ENCODE data around the gene USP24. TPM values are rescaled to one million over a fixed set of nuclear protein-coding genes. Genes with fewer than 3 reads are reported as not detected.

USP24 gene
- total and polyA plus RNA-seq, 3 experiments from 2014 or later, result 7.5 to 51.6 (median 51.5) TPM

- Mint-ChIP-seq H3K36me3 (peaks cover 23 to 70% (median 41%) of the 10 kb centered on the region in 3 donors), H3K4me1 (no peaks in the 10 kb centered on the region), H3K27me3 (peaks cover 0 to 1% of the 10 kb centered on the region in 2 donors), H3K9me3 (no peaks in the 10 kb centered on the region), H3K4me3 (no peak overlapping the region), H3K27ac (no peak overlapping the region)
- no peaks in the 10 kb centered on the region for H3K4me1 ChIP-seq (ENCODE audit: insufficient read depth, low read length)
- no peak overlapping the region for H3K27ac ChIP-seq (ENCODE audit: low read depth, low read length)
- POLR2A ChIA-PET, result no interaction called here
- no peak for DNase-seq
- H3K9me3 ChIP-seq (ENCODE audit: low read length), result no peaks in the 10 kb centered on the region
- no peaks in the 10 kb centered on the region for H3K27me3 ChIP-seq (ENCODE audit: insufficient read depth, low read length, poor library complexity, severe bottlenecking)
- H3K36me3 ChIP-seq (ENCODE audit: insufficient read depth, low read length), result peaks cover 37% of the 10 kb centered on the region
- CTCF ChIA-PET, result no interaction called here
- no peak overlapping the region for H3K4me3 ChIP-seq (ENCODE audit: low read length)
Observed at GRCh38 chr1:55067914-55068313, 147.2 kb downstream of the USP24 start.

DNA sequence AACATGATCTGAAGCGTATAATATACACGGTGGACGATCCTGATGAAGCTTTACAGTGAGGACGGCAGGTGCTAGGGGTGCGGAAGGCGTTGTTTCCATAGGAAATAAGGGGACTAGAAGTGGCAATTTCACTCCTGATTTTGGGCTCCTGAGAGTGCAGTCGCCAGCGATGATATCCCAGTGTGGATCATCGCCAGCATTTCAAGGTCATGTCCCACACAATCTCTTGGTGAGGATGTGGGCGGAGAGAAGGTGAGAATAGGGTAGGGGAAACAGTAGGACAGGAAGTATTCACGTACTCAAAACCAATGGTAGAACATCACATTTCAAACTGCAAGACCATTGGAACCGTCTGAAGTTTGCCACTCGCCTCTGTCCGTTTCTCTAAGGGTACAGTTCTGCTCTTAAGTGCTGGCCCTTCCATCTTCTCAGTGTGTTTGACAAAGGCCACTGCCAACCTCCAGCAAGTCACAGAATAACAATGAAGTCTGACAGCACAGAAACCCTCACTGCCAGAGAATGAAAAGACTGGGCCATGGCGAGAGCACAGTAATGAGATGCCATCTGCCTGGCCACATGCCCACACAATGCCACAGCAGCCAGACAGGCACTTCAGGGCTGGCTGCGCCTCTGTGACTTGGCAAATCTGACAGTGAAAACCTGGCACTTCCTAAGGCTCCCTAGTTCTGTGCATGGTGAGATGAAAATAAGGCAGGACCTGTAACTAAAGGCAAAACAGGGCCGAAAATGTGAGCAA lies 148.0 kb downstream of the USP24 start:
- Mint-ChIP-seq H3K27me3 (peaks cover 0 to 1% of the 10 kb centered on the region in 2 donors), H3K4me3 (no peak overlapping the region)
- POLR2A ChIA-PET, result no interaction called here

DNA sequence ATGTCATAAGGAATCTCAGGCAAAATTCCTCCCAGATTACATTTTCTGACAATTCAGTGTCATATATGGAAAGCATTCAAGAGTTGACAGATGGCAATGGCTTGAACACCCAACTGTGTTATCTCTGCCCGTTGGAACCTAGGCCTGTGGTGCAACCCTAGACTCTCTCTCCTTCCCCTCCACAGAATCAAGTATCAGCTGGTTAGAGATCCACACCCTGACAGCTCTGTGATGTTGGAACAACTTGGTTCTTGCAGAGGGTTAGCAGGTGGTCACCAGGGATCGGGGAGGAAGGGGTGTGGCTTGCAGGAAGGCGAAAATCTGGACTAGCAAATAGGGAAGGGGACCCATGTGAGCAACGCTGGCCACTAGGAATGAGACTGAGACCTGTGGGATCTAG lies 149.5 kb downstream of the USP24 start:
- no peak overlapping the region for H3K4me3 Mint-ChIP-seq
- Histone ChIP-seq H3K9me3 (ENCODE audit: low read length) (no peaks in the 10 kb centered on the region), H3K27me3 (ENCODE audit: insufficient read depth, low read length, poor library complexity, severe bottlenecking) (no peaks in the 10 kb centered on the region), H3K4me1 (ENCODE audit: insufficient read depth, low read length) (no peaks in the 10 kb centered on the region), H3K36me3 (ENCODE audit: insufficient read depth, low read length) (peaks cover 23% of the 10 kb centered on the region), H3K4me3 (ENCODE audit: low read length) (no peak overlapping the region), H3K27ac (ENCODE audit: low read depth, low read length) (no peak overlapping the region)
- POLR2A ChIA-PET, result no interaction called here
- CTCF ChIA-PET, result no interaction called here
- H3K4me1 Mint-ChIP-seq, result no peaks in the 10 kb centered on the region
- peaks cover 0 to 1% of the 10 kb centered on the region in 2 donors for H3K27me3 Mint-ChIP-seq
- H3K9me3 Mint-ChIP-seq, result no peaks in the 10 kb centered on the region
- peaks cover 17 to 48% (median 29%) of the 10 kb centered on the region in 3 donors for H3K36me3 Mint-ChIP-seq
- H3K27ac Mint-ChIP-seq, result peak overlapping the region in 1 of 8 donors; percentile 7
- DNase-seq, result no peak

More for the DNA sequence above, 148.0 kb downstream of the USP24 start:
- peaks cover 23 to 63% (median 35%) of the 10 kb centered on the region in 3 donors for H3K36me3 Mint-ChIP-seq
- no peaks in the 10 kb centered on the region for H3K4me1 Mint-ChIP-seq
- DNase-seq, result no peak
- no peaks in the 10 kb centered on the region for H3K4me1 ChIP-seq (ENCODE audit: insufficient read depth, low read length)
- no peaks in the 10 kb centered on the region for H3K9me3 ChIP-seq (ENCODE audit: low read length)
- CTCF ChIA-PET, result no interaction called here
- no peak overlapping the region for H3K4me3 ChIP-seq (ENCODE audit: low read length)
- peak overlapping the region in 3 of 8 donors; percentile 19 to 49 (median 42) for H3K27ac Mint-ChIP-seq
- H3K9me3 Mint-ChIP-seq, result no peaks in the 10 kb centered on the region
- no peaks in the 10 kb centered on the region for H3K27me3 ChIP-seq (ENCODE audit: insufficient read depth, low read length, poor library complexity, severe bottlenecking)
- H3K27ac ChIP-seq (ENCODE audit: low read depth, low read length), result no peak overlapping the region
- peaks cover 37% of the 10 kb centered on the region for H3K36me3 ChIP-seq (ENCODE audit: insufficient read depth, low read length)

GRCh38 chr1:55064861-55065263 lies 150.3 kb downstream of the USP24 start:
- Mint-ChIP-seq H3K27me3 (peaks cover 0 to 1% of the 10 kb centered on the region in 2 donors), H3K36me3 (peaks cover 13 to 40% (median 21%) of the 10 kb centered on the region in 3 donors), H3K27ac (no peak overlapping the region), H3K9me3 (no peaks in the 10 kb centered on the region), H3K4me3 (no peak overlapping the region), H3K4me1 (no peaks in the 10 kb centered on the region)
- H3K27ac ChIP-seq (ENCODE audit: low read depth, low read length), result no peak overlapping the region
- no peak overlapping the region for H3K4me3 ChIP-seq (ENCODE audit: low read length)
- DNase-seq, result no peak
- no peaks in the 10 kb centered on the region for H3K4me1 ChIP-seq (ENCODE audit: insufficient read depth, low read length)
- CTCF ChIA-PET, result no interaction called here
- H3K27me3 ChIP-seq (ENCODE audit: insufficient read depth, low read length, poor library complexity, severe bottlenecking), result no peaks in the 10 kb centered on the region
- no peaks in the 10 kb centered on the region for H3K9me3 ChIP-seq (ENCODE audit: low read length)
- POLR2A ChIA-PET, result no interaction called here
- H3K36me3 ChIP-seq (ENCODE audit: insufficient read depth, low read length), result peaks cover 15% of the 10 kb centered on the region

DNA sequence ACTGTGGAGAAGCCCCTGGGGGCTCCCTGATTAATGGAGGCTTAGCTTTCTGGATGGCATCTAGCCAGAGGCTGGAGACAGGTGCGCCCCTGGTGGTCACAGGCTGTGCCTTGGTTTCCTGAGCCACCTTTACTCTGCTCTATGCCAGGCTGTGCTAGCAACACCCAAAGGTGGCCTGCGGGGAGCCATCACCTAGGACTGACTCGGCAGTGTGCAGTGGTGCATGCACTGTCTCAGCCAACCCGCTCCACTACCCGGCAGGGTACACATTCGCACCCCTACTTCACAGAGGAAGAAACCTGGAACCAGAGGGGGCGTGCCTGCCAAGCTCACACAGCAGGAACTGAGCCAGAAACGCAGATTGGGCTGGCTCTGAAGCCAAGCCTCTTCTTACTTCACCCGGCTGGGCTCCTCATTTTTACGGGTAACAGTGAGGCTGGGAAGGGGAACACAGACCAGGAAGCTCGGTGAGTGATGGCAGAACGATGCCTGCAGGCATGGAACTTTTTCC lies 151.0 kb downstream of the USP24 start:
- DNase-seq, result no peak
- Histone ChIP-seq H3K9me3 (ENCODE audit: low read length) (no peaks in the 10 kb centered on the region), H3K27me3 (ENCODE audit: insufficient read depth, low read length, poor library complexity, severe bottlenecking) (no peaks in the 10 kb centered on the region), H3K4me3 (ENCODE audit: low read length) (no peak overlapping the region), H3K27ac (ENCODE audit: low read depth, low read length) (no peak overlapping the region), H3K4me1 (ENCODE audit: insufficient read depth, low read length) (no peaks in the 10 kb centered on the region), H3K36me3 (ENCODE audit: insufficient read depth, low read length) (peaks cover 10% of the 10 kb centered on the region)
- Mint-ChIP-seq H3K36me3 (peaks cover 13 to 34% (median 17%) of the 10 kb centered on the region in 3 donors), H3K4me3 (no peak overlapping the region), H3K27me3 (peaks cover 0 to 1% of the 10 kb centered on the region in 2 donors), H3K27ac (no peak overlapping the region), H3K9me3 (no peaks in the 10 kb centered on the region), H3K4me1 (no peaks in the 10 kb centered on the region)
- POLR2A ChIA-PET, result no interaction called here
- CTCF ChIA-PET, result no interaction called here

GRCh38 chr1:55063577-55063942 lies 151.6 kb downstream of the USP24 start:
- Mint-ChIP-seq H3K27ac (no peak overlapping the region), H3K4me1 (no peaks in the 10 kb centered on the region)
- POLR2A ChIA-PET, result no interaction called here

DNA sequence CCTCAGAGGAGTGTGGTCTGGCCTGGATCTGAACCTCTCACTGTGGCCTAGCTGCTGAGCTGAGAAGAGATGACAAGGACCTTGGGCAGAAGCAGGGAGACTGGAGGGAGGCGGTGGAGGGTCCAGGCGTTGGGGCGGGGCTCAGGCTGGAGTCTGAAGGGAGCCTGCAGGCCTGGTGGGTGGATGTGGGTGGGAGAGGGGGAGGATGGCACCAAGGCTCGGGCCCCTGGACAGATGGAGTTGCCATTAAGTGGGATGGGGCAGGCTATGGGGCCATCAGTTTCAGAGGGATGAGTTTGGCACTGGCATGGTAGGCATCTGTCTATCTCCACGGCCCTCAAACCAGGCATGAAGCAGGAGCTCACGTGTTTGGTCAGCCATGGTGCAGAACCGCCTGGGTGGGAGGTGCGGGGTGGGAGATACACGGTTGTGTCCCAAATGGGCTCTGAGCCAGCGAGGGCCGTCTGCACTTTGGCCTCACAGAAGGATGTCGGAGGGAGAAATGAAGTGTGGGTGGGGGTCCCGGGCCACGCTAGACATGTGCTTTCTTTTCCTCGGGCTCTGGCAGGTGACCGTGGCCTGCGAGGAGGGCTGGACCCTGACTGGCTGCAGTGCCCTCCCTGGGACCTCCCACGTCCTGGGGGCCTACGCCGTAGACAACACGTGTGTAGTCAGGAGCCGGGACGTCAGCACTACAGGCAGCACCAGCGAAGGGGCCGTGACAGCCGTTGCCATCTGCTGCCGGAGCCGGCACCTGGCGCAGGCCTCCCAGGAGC lies 152.2 kb downstream of the USP24 start:
- Histone ChIP-seq H3K36me3 (ENCODE audit: insufficient read depth, low read length) (peaks cover 5% of the 10 kb centered on the region), H3K9me3 (ENCODE audit: low read length) (no peaks in the 10 kb centered on the region), H3K4me3 (ENCODE audit: low read length) (no peak overlapping the region), H3K27ac (ENCODE audit: low read depth, low read length) (no peak overlapping the region), H3K4me1 (ENCODE audit: insufficient read depth, low read length) (no peaks in the 10 kb centered on the region), H3K27me3 (ENCODE audit: insufficient read depth, low read length, poor library complexity, severe bottlenecking) (no peaks in the 10 kb centered on the region)
- Mint-ChIP-seq H3K36me3 (peaks cover 8 to 24% (median 13%) of the 10 kb centered on the region in 3 donors), H3K4me3 (no peak overlapping the region), H3K9me3 (no peaks in the 10 kb centered on the region), H3K27me3 (peaks cover 0 to 1% of the 10 kb centered on the region in 2 donors), H3K4me1 (no peaks in the 10 kb centered on the region), H3K27ac (peak overlapping the region in 1 of 8 donors; percentile 83)
- POLR2A ChIA-PET, result no interaction called here
- CTCF ChIA-PET, result no interaction called here
- peak in 1 of 5 donors; percentile 46 for DNase-seq

More at GRCh38 chr1:55063577-55063942, 151.6 kb downstream of the USP24 start:
- DNase-seq, result no peak
- Mint-ChIP-seq H3K9me3 (no peaks in the 10 kb centered on the region), H3K27me3 (peaks cover 0 to 1% of the 10 kb centered on the region in 2 donors), H3K4me3 (no peak overlapping the region), H3K36me3 (peaks cover 11 to 29% (median 13%) of the 10 kb centered on the region in 3 donors)
- Histone ChIP-seq H3K9me3 (ENCODE audit: low read length) (no peaks in the 10 kb centered on the region), H3K27ac (ENCODE audit: low read depth, low read length) (no peak overlapping the region), H3K36me3 (ENCODE audit: insufficient read depth, low read length) (peaks cover 10% of the 10 kb centered on the region), H3K4me3 (ENCODE audit: low read length) (no peak overlapping the region), H3K4me1 (ENCODE audit: insufficient read depth, low read length) (no peaks in the 10 kb centered on the region), H3K27me3 (ENCODE audit: insufficient read depth, low read length, poor library complexity, severe bottlenecking) (no peaks in the 10 kb centered on the region)
- CTCF ChIA-PET, result no interaction called here

- no peaks in the 10 kb centered on the region for H3K9me3 ChIP-seq (ENCODE audit: low read length)
- no peak overlapping the region for H3K4me3 Mint-ChIP-seq
- H3K27me3 ChIP-seq (ENCODE audit: insufficient read depth, low read length, poor library complexity, severe bottlenecking), result no peaks in the 10 kb centered on the region
- no peak for DNase-seq
- no peaks in the 10 kb centered on the region for H3K9me3 Mint-ChIP-seq
- H3K27ac Mint-ChIP-seq, result no peak overlapping the region
- peaks cover 0 to 1% of the 10 kb centered on the region in 2 donors for H3K27me3 Mint-ChIP-seq
- no peaks in the 10 kb centered on the region for H3K4me1 ChIP-seq (ENCODE audit: insufficient read depth, low read length)
- H3K36me3 Mint-ChIP-seq, result peaks cover 1 to 12% (median 6%) of the 10 kb centered on the region in 3 donors
- H3K27ac ChIP-seq (ENCODE audit: low read depth, low read length), result no peak overlapping the region
- ChIA-PET CTCF (no interaction called here), POLR2A (no interaction called here)
- H3K36me3 ChIP-seq (ENCODE audit: insufficient read depth, low read length), result no peaks in the 10 kb centered on the region
- no peak overlapping the region for H3K4me3 ChIP-seq (ENCODE audit: low read length)
- H3K4me1 Mint-ChIP-seq, result no peaks in the 10 kb centered on the region
Observed at GRCh38 chr1:55061706-55062321, 153.3 kb downstream of the USP24 start.

Measured in CD8-positive, alpha-beta memory T cell (primary cell).